Right hindlimb (tissue), 1 donor: ENCODE measurements around the gene GNAO1.

ENCODE experiments used
- DNase-seq: peaks from one replicate; pipeline ENCODE4 v3.0.0-alpha.2; 2018

Gene GNAO1

GRCh38 chr16:56198755-56199114, 7.4 kb downstream of the GNAO1 start:
- DNase-seq: no peak

GRCh38 chr16:56199164-56199563, 7.9 kb downstream of the GNAO1 start:
- no peak for DNase-seq

- no peak for DNase-seq
These were observed 9.7 kb downstream of the GNAO1 start for GRCh38 chr16:56201030-56201429.

- DNase-seq: no peak
These were observed 10.7 kb downstream of the GNAO1 start for GRCh38 chr16:56202036-56202435.

- no peak for DNase-seq
These were observed 11.8 kb downstream of the GNAO1 start for GRCh38 chr16:56203052-56203451.

- DNase-seq: no peak
These were observed 13.5 kb downstream of the GNAO1 start for GRCh38 chr16:56204816-56205215.

GRCh38 chr16:56206951-56207350, 15.7 kb downstream of the GNAO1 start:
- DNase-seq: no peak

- DNase-seq: no peak
These were observed 16.1 kb downstream of the GNAO1 start for GRCh38 chr16:56207421-56207820.

- no peak for DNase-seq
These were observed 20.2 kb downstream of the GNAO1 start for GRCh38 chr16:56211435-56211981.

GRCh38 chr16:56212144-56212543, 20.9 kb downstream of the GNAO1 start:
- no peak for DNase-seq

GRCh38 chr16:56221995-56222394, 30.7 kb downstream of the GNAO1 start:
- DNase-seq: no peak

- no peak for DNase-seq
These were observed 31.2 kb downstream of the GNAO1 start for GRCh38 chr16:56222474-56222997.

- DNase-seq: no peak
These were observed 33.9 kb downstream of the GNAO1 start for GRCh38 chr16:56225017-56225742.

- no peak for DNase-seq
These were observed 34.9 kb downstream of the GNAO1 start for GRCh38 chr16:56226187-56226586.

GRCh38 chr16:56226845-56227525, 35.7 kb downstream of the GNAO1 start:
- no peak for DNase-seq

- DNase-seq: no peak
These were observed 36.6 kb downstream of the GNAO1 start for GRCh38 chr16:56227936-56228335.

- no peak for DNase-seq
These were observed 37.2 kb downstream of the GNAO1 start for GRCh38 chr16:56228476-56228875.

- DNase-seq: no peak
These were observed 42.7 kb downstream of the GNAO1 start for GRCh38 chr16:56233795-56234566.

GRCh38 chr16:56234737-56235136, 43.4 kb downstream of the GNAO1 start:
- no peak for DNase-seq

- no peak for DNase-seq
These were observed 46.2 kb downstream of the GNAO1 start for GRCh38 chr16:56237451-56237930.

GRCh38 chr16:56238188-56238587, 46.9 kb downstream of the GNAO1 start:
- DNase-seq: no peak

- no peak for DNase-seq
These were observed 50.3 kb downstream of the GNAO1 start for GRCh38 chr16:56241596-56241995.

GRCh38 chr16:56242740-56243139, 51.5 kb downstream of the GNAO1 start:
- DNase-seq: no peak
